GM12865 (cell line): ENCODE data around the gene GET4.

Experiments used
- DNase-seq: peaks from one replicate; pipeline ENCODE4 v3.0.0; 2010; ENCODE audit warnings: low read depth
- H3K4me3 ChIP-seq: 2 replicates; pipeline ENCODE4 v1.5.1; 2011; ENCODE audit warnings: mild to moderate bottlenecking, low read depth, low read length, control low read depth
- TF ChIP-seq, protein P1 (sequence below): IDR thresholded peaks from 2 replicates; pipeline ENCODE4 v1.5.1; 2011; ENCODE audit warnings: low read length, control low read depth, low read depth, inconsistent platforms; ENCODE audit not compliant: insufficient read depth; ENCODE audit errors: missing control alignments

The GET4 gene

DNA sequence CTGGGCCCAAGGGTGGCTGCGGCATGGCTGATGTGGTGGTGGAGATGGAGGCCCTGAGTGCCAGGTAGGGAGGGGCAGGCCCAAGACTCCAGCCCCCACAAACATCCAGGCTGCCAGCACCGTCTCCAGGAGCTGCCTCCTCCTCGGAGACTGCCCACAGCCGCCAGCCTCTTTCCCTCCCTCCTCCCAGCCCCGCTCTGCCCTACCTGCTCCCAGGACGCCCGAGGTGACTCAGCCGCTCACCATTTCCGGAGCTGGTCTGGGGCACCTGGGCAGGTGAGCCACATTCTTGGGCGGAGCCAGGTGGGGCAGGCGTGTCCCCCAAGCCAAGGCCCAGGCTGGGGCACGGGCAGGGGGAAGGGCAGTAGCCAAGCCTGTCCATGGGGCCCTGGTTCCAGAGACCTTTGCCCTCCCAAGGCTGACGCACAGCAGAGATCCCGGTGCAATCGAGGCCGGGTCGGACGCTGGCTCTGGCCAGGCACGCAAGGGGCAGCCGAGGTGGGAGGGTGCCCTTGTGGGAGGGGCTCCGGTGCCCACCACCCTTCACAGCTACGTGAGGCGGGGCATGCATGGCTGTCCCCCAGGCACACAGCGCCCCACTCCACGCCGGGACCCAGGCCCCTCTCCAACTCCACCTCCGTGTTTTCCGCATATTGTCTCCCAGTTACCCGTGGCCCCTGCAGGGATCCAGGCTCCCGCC, 69.4 kb downstream of the GET4 start:
- TF ChIP-seq, protein P1, sequence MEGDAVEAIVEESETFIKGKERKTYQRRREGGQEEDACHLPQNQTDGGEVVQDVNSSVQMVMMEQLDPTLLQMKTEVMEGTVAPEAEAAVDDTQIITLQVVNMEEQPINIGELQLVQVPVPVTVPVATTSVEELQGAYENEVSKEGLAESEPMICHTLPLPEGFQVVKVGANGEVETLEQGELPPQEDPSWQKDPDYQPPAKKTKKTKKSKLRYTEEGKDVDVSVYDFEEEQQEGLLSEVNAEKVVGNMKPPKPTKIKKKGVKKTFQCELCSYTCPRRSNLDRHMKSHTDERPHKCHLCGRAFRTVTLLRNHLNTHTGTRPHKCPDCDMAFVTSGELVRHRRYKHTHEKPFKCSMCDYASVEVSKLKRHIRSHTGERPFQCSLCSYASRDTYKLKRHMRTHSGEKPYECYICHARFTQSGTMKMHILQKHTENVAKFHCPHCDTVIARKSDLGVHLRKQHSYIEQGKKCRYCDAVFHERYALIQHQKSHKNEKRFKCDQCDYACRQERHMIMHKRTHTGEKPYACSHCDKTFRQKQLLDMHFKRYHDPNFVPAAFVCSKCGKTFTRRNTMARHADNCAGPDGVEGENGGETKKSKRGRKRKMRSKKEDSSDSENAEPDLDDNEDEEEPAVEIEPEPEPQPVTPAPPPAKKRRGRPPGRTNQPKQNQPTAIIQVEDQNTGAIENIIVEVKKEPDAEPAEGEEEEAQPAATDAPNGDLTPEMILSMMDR: no peak
- no peak for DNase-seq
- H3K4me3 ChIP-seq: no peak overlapping the region
